GM12878 (cell line): ENCODE results near the gene TIMP3. TPM values are rescaled to one million over a fixed set of nuclear protein-coding genes. Genes with fewer than 3 reads are reported as not detected.

Experiments used
- ATAC-seq: fragments of 200-7000 bp; cut with Tn5 transposase; 3 replicates; pipeline ENCODE4 v1.9.1; 2020; ENCODE audit warnings: mild to moderate bottlenecking, moderate library complexity
- BruUV-seq: library from RNA; stranded (reverse); fragments of 400-500 nt; replicated peaks from 2 replicates; lab custom pipeline; 2021; lab: Mats Ljungman, UMichigan
- CTCF ChIA-PET: fragments of 300-600 bp; sonication (Branson Sonifier 250); formaldehyde crosslinking; extraction: SDS; loops from one replicate; lab custom pipeline; 2021; ENCODE audit warnings: inconsistent platforms; lab: Yijun Ruan, JAX
- POLR2A ChIA-PET: fragments of 350-600 bp; formaldehyde crosslinking; extraction: SDS; loops from one replicate; lab custom pipeline; 2021; ENCODE audit warnings: inconsistent platforms; lab: Charles Lee
- RAD21 ChIA-PET: fragments of 300-600 bp; sonication (Branson Sonifier 250); formaldehyde crosslinking; loops from one replicate; lab custom pipeline; 2023; ENCODE audit warnings: antibody characterized with exemption; ENCODE audit not compliant: unreplicated experiment; lab: Charles Lee
- SMC1A ChIA-PET: fragments of 300-600 bp; sonication (Branson Sonifier 250); formaldehyde crosslinking; loops from one replicate; lab custom pipeline; 2023; ENCODE audit not compliant: unreplicated experiment, uncharacterized antibody; lab: Charles Lee
- DNase-seq: peaks from one replicate; pipeline ENCODE4 v3.0.0-alpha.2; 2011; ENCODE audit warnings: low read depth, low spot score
- FAIRE-seq: peaks from 3 replicates; lab custom pipeline; 2011; peaks lifted over from hg19 to GRCh38; lab: Jason Lieb, UNC
- H2AFZ ChIP-seq: 2 replicates; pipeline ENCODE4 v1.6.0; 2011; ENCODE audit warnings: low read depth, low read length, control low read depth; ENCODE audit not compliant: control insufficient read depth
- H3K27ac ChIP-seq: 2 replicates; pipeline ENCODE4 v1.5.1; 2011; ENCODE audit warnings: control low read depth; ENCODE audit not compliant: control insufficient read depth, insufficient read depth
- H3K27me3 ChIP-seq, 2 experiments: replicated peaks in 1 of 2; 2 replicates each; pipeline versions ENCODE4 v1.6.0 to v1.6.1; 2011; ENCODE audit warnings: low read length in 1 of 2; ENCODE audit not compliant: control insufficient read depth in 2 of 2, insufficient read depth in 2 of 2
- H3K36me3 ChIP-seq, 2 experiments: 2 replicates each; pipeline ENCODE4 v1.5.1; 2011; ENCODE audit warnings: low read length in 1 of 2; ENCODE audit not compliant: control insufficient read depth in 2 of 2, insufficient read depth in 2 of 2
- H3K4me1 ChIP-seq: 2 replicates; pipeline ENCODE4 v1.6.1; 2011; ENCODE audit warnings: mild to moderate bottlenecking, low read length, moderate library complexity, mixed read lengths; ENCODE audit not compliant: control insufficient read depth, insufficient read depth
- H3K4me2 ChIP-seq: 2 replicates; pipeline ENCODE4 v1.6.0; 2011; ENCODE audit warnings: control low read depth; ENCODE audit not compliant: control insufficient read depth, insufficient read depth
- H3K4me3 ChIP-seq: fragments of 200-600 bp; sonication (generic); 2 replicates; pipeline ENCODE4 v1.5.1; 2016
- H3K79me2 ChIP-seq: 2 replicates; pipeline ENCODE4 v1.6.0; 2011; ENCODE audit warnings: low read length; ENCODE audit not compliant: control insufficient read depth, insufficient read depth
- H3K9ac ChIP-seq: 2 replicates; pipeline ENCODE4 v1.8.0; 2011; ENCODE audit warnings: low read length, control low read depth, mixed read lengths; ENCODE audit not compliant: control insufficient read depth, insufficient read depth
- H3K9me3 ChIP-seq: replicated peaks from 3 replicates; pipeline ENCODE4 v1.5.1; 2011; ENCODE audit warnings: mild to moderate bottlenecking, low read length; ENCODE audit not compliant: control insufficient read depth, insufficient read depth
- H4K20me1 ChIP-seq: 2 replicates; pipeline ENCODE4 v1.6.0; 2011; ENCODE audit not compliant: control insufficient read depth, insufficient read depth
- DPF2 ChIP-seq: fragments of 450-650 bp; IDR thresholded peaks from 2 replicates; pipeline ENCODE4 v1.6.1; 2017; ENCODE audit warnings: mild to moderate bottlenecking
- NFYB ChIP-seq: IDR thresholded peaks from 2 replicates; pipeline ENCODE4 v1.6.1; 2011; ENCODE audit warnings: low read depth, mild to moderate bottlenecking, low read length, improper control_type of control experiment, moderate library complexity; ENCODE audit not compliant: insufficient read depth
- SPI1 ChIP-seq: IDR thresholded peaks from 2 replicates; pipeline ENCODE4 v1.6.1; 2011; ENCODE audit warnings: low read depth, mild to moderate bottlenecking, low read length, moderate library complexity, borderline replicate concordance; ENCODE audit not compliant: insufficient read depth
- ZBTB4 ChIP-seq: fragments of 450-650 bp; formaldehyde crosslinking; IDR thresholded peaks from 2 replicates; pipeline ENCODE4 v1.4.0; 2022; ENCODE audit warnings: mild to moderate bottlenecking, moderate library complexity
- WGBS: methylation state at CpG from one replicate; pipeline ENCODE4 v1.1.6; 2016; ENCODE audit warnings: low lambda C conversion rate; ENCODE audit not compliant: insufficient replicate concordance, insufficient coverage; ENCODE audit errors: missing lambda C conversion rate; 5-methylcytosine and 5-hydroxymethylcytosine counted together
- in situ Hi-C: fragments of 300-500 bp; cut with MboI; formaldehyde crosslinking; loops from 9 replicates; pipeline ENCODE4 v1.14.3; 2018; ENCODE audit warnings: mixed read lengths
- intact Hi-C: fragments of 100-400 bp; cut with micrococcal nuclease; formaldehyde crosslinking; loops from one replicate; pipeline ENCODE4 v1.14.2; 2022; ENCODE audit not compliant: unreplicated experiment
- polyA plus RNA-seq, 11 experiments: library from polyadenylated mRNA; depleted of rRNA in 4 of 11; unstranded in 6 of 11; stranded (reverse) in 5 of 11; fragments of >200 nt; fragmentation: Nextera tagmentation in 4 of 11; fragmentation: Illumina TruSeq in 1 of 11; extraction: Ambion mirVana in 4 of 11; extraction: Trizol in 1 of 11; gene quantifications; 1 replicate in 1 of 11; 2 replicates in 10 of 11; pipeline versions ENCODE4 v1.2.1 to v1.2.3, GENCODE V29; 2011 to 2016; ENCODE audit warnings: inconsistent platforms in 2 of 11, missing spikeins in 2 of 11, low read depth in 1 of 11
- total RNA-seq, 4 experiments: library from RNA; depleted of rRNA in 3 of 4; stranded (reverse); fragments of >200 nt in 3 of 4; fragmentation: Illumina TruSeq in 1 of 4; extraction: Trizol in 1 of 4; gene quantifications; 2 replicates each; pipeline versions ENCODE4 v1.2.1 to v1.2.3, GENCODE V29; 2013 to 2021

Gene TIMP3
- total and polyA plus RNA-seq, 10 of the 15 experiments (the other 5 are each of a cell fraction or from before 2014, with no cell fraction given) = 0.01 to 0.74 (median 0.27) TPM; not detected in 5

GRCh38 chr22:32846780-32847491 is 45.4 kb downstream of the TIMP3 start:
- DNase-seq (no peak), FAIRE-seq (no peak), ATAC-seq (no peak)
- ChIA-PET CTCF (no interaction called here), POLR2A (no interaction called here), RAD21 (no interaction called here), SMC1A (no interaction called here)
- in situ Hi-C loops (no loop called here), intact Hi-C loops (no loop called here)
- no TSS peak for BruUV-seq
- 44% methylated on average over 14 of the region's 14 CpGs for WGBS
- H3K4me1 ChIP-seq = no peaks in the 10 kb centered on the region
- peaks cover 2 to 3% of the 10 kb centered on the region in 2 experiments; a peak in 1 of 4 replicates for H3K27me3 ChIP-seq
- no peaks in the 10 kb centered on the region for H4K20me1 ChIP-seq
- H3K9ac ChIP-seq = no peak overlapping the region
- no peak overlapping the region for H2AFZ ChIP-seq
- no peaks in the 10 kb centered on the region for H3K79me2 ChIP-seq
- TF ChIP-seq ZBTB4 (CRISPR knock-in tag) (no peak), NFYB (no peak)
- H3K4me3 ChIP-seq = no peak overlapping the region
- no peak overlapping the region for H3K4me2 ChIP-seq
- no peak overlapping the region for H3K27ac ChIP-seq
- H3K36me3 ChIP-seq = no peaks in the 10 kb centered on the region
- H3K9me3 ChIP-seq = no peaks in the 10 kb centered on the region

GRCh38 chr22:32848226-32848625 is 46.7 kb downstream of the TIMP3 start:
- Histone ChIP-seq H3K9ac (no peak overlapping the region), H2AFZ (no peak overlapping the region), H3K9me3 (no peaks in the 10 kb centered on the region), H3K4me1 (no peaks in the 10 kb centered on the region), H3K79me2 (no peaks in the 10 kb centered on the region), H3K36me3 (no peaks in the 10 kb centered on the region), H3K27me3 (peaks cover 0 to 2% of the 10 kb centered on the region in 2 experiments; a peak in 1 of 4 replicates), H3K4me3 (no peak overlapping the region), H4K20me1 (no peaks in the 10 kb centered on the region), H3K27ac (no peak overlapping the region), H3K4me2 (no peak overlapping the region)
- POLR2A ChIA-PET = no interaction called here
- FAIRE-seq = no peak
- DNase-seq = no peak
- no peak for ATAC-seq
- RAD21 ChIA-PET = no interaction called here
- in situ Hi-C loops (no loop called here), intact Hi-C loops (no loop called here)
- WGBS = 0% methylated on average over 1 of the region's 1 CpG
- 0 out of 2 replicates have a peak, but pooled peaks have one; percentile 31 for TF ChIP-seq SPI1
- TF ChIP-seq DPF2 = no peak
- CTCF ChIA-PET = no interaction called here
- SMC1A ChIA-PET = no interaction called here
- no TSS peak for BruUV-seq
